Ascending aorta (tissue), 2 donors: Measurements from ENCODE around the gene GRIN2C. TPM values are rescaled to one million over a fixed set of nuclear protein-coding genes. Genes with fewer than 3 reads are reported as not detected.

ENCODE experiments used
- DNase-seq, 2 donors: peaks; one replicate each; pipeline ENCODE4 v3.0.0-alpha.2; 2019; ENCODE audit warnings: low spot score in 2 of 2
- H3K27ac ChIP-seq, 2 donors: fragments of 200-600 bp; sonication (generic); one replicate each; pipeline ENCODE4 v1.5.1; 2016 to 2017; ENCODE audit warnings: mild to moderate bottlenecking in 1 of 2
- H3K27me3 ChIP-seq: fragments of 200-600 bp; sonication (generic); one replicate; pipeline ENCODE4 v1.5.1; 2017
- H3K36me3 ChIP-seq, 2 donors: fragments of 200-600 bp; sonication (generic); one replicate each; pipeline ENCODE4 v1.5.1; 2016
- H3K4me1 ChIP-seq, 2 donors: fragments of 200-600 bp; sonication (generic); one replicate each; pipeline ENCODE4 v1.5.1; 2016 to 2017; ENCODE audit warnings: mild to moderate bottlenecking in 1 of 2
- H3K4me3 ChIP-seq, 2 donors: fragments of 200-600 bp; sonication (generic); one replicate each; pipeline ENCODE4 v1.5.1; 2016 to 2017; ENCODE audit warnings: mild to moderate bottlenecking in 1 of 2
- H3K9me3 ChIP-seq, 2 donors: fragments of 200-600 bp; sonication (generic); one replicate each; pipeline ENCODE4 v1.5.1; 2016
- CTCF ChIP-seq, 3 experiments: fragments of 200-600 bp in 2 of 3; fragments of 450-650 bp in 1 of 3; sonication (generic) in 2 of 3; IDR thresholded peaks; one replicate each; pipeline ENCODE4 v1.5.1; 2016 to 2019; ENCODE audit warnings: antibody characterized with exemption in 3 of 3, mild to moderate bottlenecking in 1 of 3, moderate library complexity in 1 of 3
- intact Hi-C: fragments of 100-400 bp; cut with DNase I; formaldehyde crosslinking; loops from one replicate; pipeline ENCODE4 v1.15.1; 2023
- total RNA-seq: library from RNA; depleted of rRNA; stranded (reverse); fragments of >200 nt; gene quantifications from one replicate; pipeline ENCODE4 v1.1.0, GENCODE V29; 2016

The GRIN2C gene
- total RNA-seq, 1 donor from 2014 or later = not detected

DNA sequence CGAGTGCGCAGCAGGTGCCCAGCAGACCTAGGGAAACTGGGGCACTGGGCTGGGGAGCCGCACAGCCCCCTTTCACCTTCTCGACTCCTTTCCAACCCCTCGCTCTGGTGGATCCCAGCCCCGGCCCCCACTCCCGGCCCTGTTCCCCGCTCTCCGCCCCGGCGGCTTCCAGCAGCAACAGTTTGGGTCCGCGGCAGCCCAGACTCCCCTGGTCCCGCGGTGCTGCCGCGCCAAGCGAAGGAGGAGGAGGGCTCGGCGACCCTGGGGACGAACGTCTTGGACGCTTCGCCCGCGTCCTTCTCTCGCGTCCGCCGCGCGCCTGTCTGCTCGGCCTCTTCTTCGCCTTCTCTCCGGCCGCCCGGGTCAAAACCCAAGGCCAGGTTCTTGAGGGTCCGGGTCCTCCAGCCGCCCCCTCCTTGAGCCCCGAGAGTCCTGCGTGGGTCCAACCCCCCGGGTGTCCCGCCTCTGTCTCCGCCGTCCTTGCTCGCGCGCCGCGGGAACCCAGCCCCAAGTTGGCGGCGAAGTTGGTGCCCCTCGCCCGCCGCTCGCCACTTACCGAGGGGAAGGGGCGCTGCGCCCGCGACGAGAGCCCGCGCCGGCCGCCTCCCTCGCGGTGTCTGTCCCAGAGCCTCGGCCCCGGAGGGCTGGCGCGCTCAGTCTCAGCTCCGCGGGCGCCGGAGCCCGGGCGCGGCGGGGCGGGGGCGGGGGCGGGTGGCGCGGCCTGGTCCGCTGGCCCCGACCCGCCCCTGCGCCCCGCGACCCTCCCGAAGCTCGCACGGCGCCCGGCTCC is 1.4 kb upstream of the GRIN2C start:
- intact Hi-C loops = no loop called here
- DNase-seq = no peak
- no peak overlapping the region for H3K27ac ChIP-seq
- peak overlapping the region; percentile 43 to 56 for H3K4me3 ChIP-seq
- TF ChIP-seq CTCF (IDR thresholded peaks at IDR 0.05) = no peak
- H3K36me3 ChIP-seq = no peaks in the 10 kb centered on the region
- H3K4me1 ChIP-seq = peaks cover 8 to 15% of the 10 kb centered on the region in 2 donors
- H3K9me3 ChIP-seq = no peaks in the 10 kb centered on the region
- peaks cover 12% of the 10 kb centered on the region for H3K27me3 ChIP-seq

DNA sequence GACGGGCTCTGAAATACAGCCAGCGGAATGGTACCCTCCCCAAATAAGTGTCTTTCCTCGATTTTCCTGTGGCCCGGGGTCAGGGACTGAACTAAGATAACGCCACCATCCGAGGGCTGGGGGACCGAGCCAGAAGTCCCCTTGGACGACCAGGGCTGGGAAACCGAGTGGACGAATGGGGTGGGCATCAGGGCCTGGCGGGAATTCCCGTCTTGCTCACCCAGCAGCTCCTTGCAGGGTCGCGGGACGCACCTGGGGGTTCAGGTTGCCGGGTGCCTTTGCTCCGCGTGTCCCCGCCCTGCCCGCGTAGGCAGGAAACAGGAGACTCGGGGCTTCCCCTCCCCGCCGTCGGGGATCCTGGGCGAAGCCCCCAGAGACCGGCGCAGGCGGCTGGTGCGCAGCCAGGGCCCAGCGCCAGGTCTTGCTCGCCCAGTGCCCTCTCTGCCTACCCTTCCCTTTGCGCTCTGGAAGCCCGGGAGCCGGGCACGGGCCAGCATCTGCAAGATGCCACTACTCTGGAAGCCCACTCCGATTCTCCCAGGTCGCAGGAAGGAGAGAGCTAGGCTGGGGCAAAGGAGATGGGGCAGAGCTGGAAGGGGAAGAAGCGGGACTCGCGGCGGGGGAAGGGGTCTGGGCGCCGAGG is 665 bp upstream of the GRIN2C start:
- Histone ChIP-seq H3K36me3 (no peaks in the 10 kb centered on the region), H3K27ac (no peak overlapping the region), H3K9me3 (no peaks in the 10 kb centered on the region), H3K4me3 (peak overlapping the region; percentile 43 to 56), H3K27me3 (peaks cover 12% of the 10 kb centered on the region), H3K4me1 (peaks cover 8 to 15% of the 10 kb centered on the region in 2 donors)
- TF ChIP-seq CTCF (IDR thresholded peaks at IDR 0.05) = no peak
- no peak for DNase-seq
- intact Hi-C loops = no loop called here

- intact Hi-C loops = no loop called here
- TF ChIP-seq CTCF (IDR thresholded peaks at IDR 0.05) = no peak
These were observed 820 bp downstream of the GRIN2C start for GRCh38 chr17:74858672-74859458.

GRCh38 chr17:74857191-74857590 is 2.5 kb downstream of the GRIN2C start:
- no peak for DNase-seq
- Histone ChIP-seq H3K9me3 (no peaks in the 10 kb centered on the region), H3K4me3 (no peak overlapping the region), H3K27me3 (peaks cover 17% of the 10 kb centered on the region), H3K27ac (no peak overlapping the region), H3K4me1 (peaks cover 8 to 15% of the 10 kb centered on the region in 2 donors), H3K36me3 (no peaks in the 10 kb centered on the region)
- no peak for TF ChIP-seq CTCF (IDR thresholded peaks at IDR 0.05)
- intact Hi-C loops = no loop called here

More at GRCh38 chr17:74858672-74859458, 820 bp downstream of the GRIN2C start:
- Histone ChIP-seq H3K36me3 (no peaks in the 10 kb centered on the region), H3K27me3 (peaks cover 12% of the 10 kb centered on the region), H3K9me3 (no peaks in the 10 kb centered on the region), H3K4me1 (peaks cover 8 to 15% of the 10 kb centered on the region in 2 donors), H3K4me3 (no peak overlapping the region), H3K27ac (no peak overlapping the region)
- DNase-seq = no peak

GRCh38 chr17:74856112-74856511 is 3.6 kb downstream of the GRIN2C start:
- intact Hi-C loops = no loop called here
- no peaks in the 10 kb centered on the region for H3K36me3 ChIP-seq
- H3K4me3 ChIP-seq = no peak overlapping the region
- H3K27ac ChIP-seq = no peak overlapping the region
- DNase-seq = no peak
- no peak for TF ChIP-seq CTCF (IDR thresholded peaks at IDR 0.05)
- no peaks in the 10 kb centered on the region for H3K9me3 ChIP-seq
- H3K4me1 ChIP-seq = peaks cover 3 to 9% of the 10 kb centered on the region in 2 donors
- H3K27me3 ChIP-seq = peaks cover 25% of the 10 kb centered on the region
